ENCODE data around the gene SNAPC3. TPM values are rescaled to one million over a fixed set of nuclear protein-coding genes. Genes with fewer than 3 reads are reported as not detected.
A peak's percentile ranks its signal among the peaks of the same experiment; 100 is the strongest.
"Not testable (repeated sequence)": the region's sequence is repeated elsewhere in the genome, so short reads cannot be mapped to it uniquely, and the experiment has no call there.

Gene SNAPC3
- total RNA-seq, 2 experiments from 2014 or later: 28.0 to 31.5 TPM

GRCh38 chr9:15392363-15392762 lies 30.3 kb upstream of the SNAPC3 start:
- CTCF ChIA-PET: interaction anchor here (0.9 kb wide), 1 partner anchor 10 kb away, joined by 3 read pairs; no protein-coding TSS in a partner anchor

GRCh38 chr9:15400281-15400941 lies 22.3 kb upstream of the SNAPC3 start:
- H3K27ac Mint-ChIP-seq: no peak overlapping the region
- ChIA-PET POLR2A (no interaction called here), CTCF (interaction anchor here (1.1 to 1.5 kb wide), 2 partner anchors 13 to 207 kb away, joined by 3 read pairs; no protein-coding TSS in a partner anchor)
- peaks cover 12% of the 10 kb centered on the region for H3K9me3 Mint-ChIP-seq
- no peak overlapping the region for H3K4me3 Mint-ChIP-seq
- no peaks in the 10 kb centered on the region for H3K27me3 Mint-ChIP-seq
- DNase-seq: no peak
- H3K36me3 Mint-ChIP-seq (ENCODE audit: low read depth): no peaks in the 10 kb centered on the region
- H3K4me1 Mint-ChIP-seq: peaks cover 3% of the 10 kb centered on the region

More at GRCh38 chr9:15392363-15392762, 30.3 kb upstream of the SNAPC3 start:
- POLR2A ChIA-PET: no interaction called here
- H3K27me3 Mint-ChIP-seq: no peaks in the 10 kb centered on the region
- H3K4me3 Mint-ChIP-seq: no peak overlapping the region
- no peaks in the 10 kb centered on the region for H3K9me3 Mint-ChIP-seq
- no peak overlapping the region for H3K27ac Mint-ChIP-seq
- no peaks in the 10 kb centered on the region for H3K36me3 Mint-ChIP-seq (ENCODE audit: low read depth)
- DNase-seq: no peak
- H3K4me1 Mint-ChIP-seq: no peaks in the 10 kb centered on the region

GRCh38 chr9:15401266-15401665 lies 21.4 kb upstream of the SNAPC3 start:
- no peak overlapping the region for H3K4me3 Mint-ChIP-seq
- ChIA-PET POLR2A (no interaction called here), CTCF (interaction anchor here (1.5 kb wide), 1 partner anchor 14 kb away, joined by 3 read pairs; no protein-coding TSS in a partner anchor)
- no peaks in the 10 kb centered on the region for H3K27me3 Mint-ChIP-seq
- H3K4me1 Mint-ChIP-seq: peaks cover 3% of the 10 kb centered on the region
- no peak overlapping the region for H3K27ac Mint-ChIP-seq
- no peak for DNase-seq
- H3K9me3 Mint-ChIP-seq: peaks cover 14% of the 10 kb centered on the region
- no peaks in the 10 kb centered on the region for H3K36me3 Mint-ChIP-seq (ENCODE audit: low read depth)

GRCh38 chr9:15403155-15403554 lies 19.5 kb upstream of the SNAPC3 start:
- Mint-ChIP-seq H3K9me3 (peaks cover 14% of the 10 kb centered on the region), H3K4me1 (peaks cover 3% of the 10 kb centered on the region), H3K27ac (no peak overlapping the region), H3K36me3 (ENCODE audit: low read depth) (no peaks in the 10 kb centered on the region), H3K4me3 (no peak overlapping the region), H3K27me3 (no peaks in the 10 kb centered on the region)
- DNase-seq: peak; percentile 16
- CTCF ChIA-PET: no interaction called here
- POLR2A ChIA-PET: no interaction called here

GRCh38 chr9:15404171-15404570 lies 18.5 kb upstream of the SNAPC3 start:
- ChIA-PET POLR2A (no interaction called here), CTCF (no interaction called here)
- H3K4me3 Mint-ChIP-seq: no peak overlapping the region
- peaks cover 3% of the 10 kb centered on the region for H3K4me1 Mint-ChIP-seq
- no peak for DNase-seq
- no peaks in the 10 kb centered on the region for H3K27me3 Mint-ChIP-seq
- no peaks in the 10 kb centered on the region for H3K36me3 Mint-ChIP-seq (ENCODE audit: low read depth)
- peaks cover 14% of the 10 kb centered on the region for H3K9me3 Mint-ChIP-seq
- H3K27ac Mint-ChIP-seq: no peak overlapping the region

- peaks cover 6% of the 10 kb centered on the region for H3K27me3 Mint-ChIP-seq
- H3K27ac Mint-ChIP-seq: no peak overlapping the region
- H3K36me3 Mint-ChIP-seq (ENCODE audit: low read depth): no peaks in the 10 kb centered on the region
- H3K4me1 Mint-ChIP-seq: peaks cover 3% of the 10 kb centered on the region
- POLR2A ChIA-PET: no interaction called here
- peak; percentile 57 for DNase-seq
- CTCF ChIA-PET: no interaction called here
- no peaks in the 10 kb centered on the region for H3K9me3 Mint-ChIP-seq
- no peak overlapping the region for H3K4me3 Mint-ChIP-seq
These were observed 5.8 kb upstream of the SNAPC3 start for GRCh38 chr9:15416880-15417279.

GRCh38 chr9:15417626-15418025 lies 5.0 kb upstream of the SNAPC3 start:
- no peak overlapping the region for H3K27ac Mint-ChIP-seq
- H3K27me3 Mint-ChIP-seq: peaks cover 2% of the 10 kb centered on the region
- H3K4me1 Mint-ChIP-seq: peaks cover 9% of the 10 kb centered on the region
- no peak overlapping the region for H3K4me3 Mint-ChIP-seq
- POLR2A ChIA-PET: no interaction called here
- CTCF ChIA-PET: no interaction called here
- H3K36me3 Mint-ChIP-seq (ENCODE audit: low read depth): no peaks in the 10 kb centered on the region
- no peaks in the 10 kb centered on the region for H3K9me3 Mint-ChIP-seq
- DNase-seq: no peak

GRCh38 chr9:15420796-15421195 lies 1.9 kb upstream of the SNAPC3 start:
- Mint-ChIP-seq H3K4me1 (peaks cover 28% of the 10 kb centered on the region), H3K27ac (no peak overlapping the region), H3K36me3 (ENCODE audit: low read depth) (peaks cover 16% of the 10 kb centered on the region), H3K4me3 (no peak overlapping the region), H3K9me3 (no peaks in the 10 kb centered on the region), H3K27me3 (peaks cover 2% of the 10 kb centered on the region)
- no peak for DNase-seq
- ChIA-PET CTCF (no interaction called here), POLR2A (no interaction called here)

- CTCF ChIA-PET: interaction anchor here (0.8 kb wide), 1 partner anchor 8 kb away, joined by 3 read pairs; no protein-coding TSS in a partner anchor
- Mint-ChIP-seq H3K4me3 (no peak overlapping the region), H3K27ac (no peak overlapping the region), H3K27me3 (peaks cover 2% of the 10 kb centered on the region), H3K4me1 (peaks cover 33% of the 10 kb centered on the region), H3K9me3 (no peaks in the 10 kb centered on the region), H3K36me3 (ENCODE audit: low read depth) (peaks cover 22% of the 10 kb centered on the region)
- no peak for DNase-seq
- POLR2A ChIA-PET: no interaction called here
These were observed 1.1 kb upstream of the SNAPC3 start for GRCh38 chr9:15421532-15421931.

- CTCF ChIA-PET: interaction anchor here (0.8 to 1.9 kb wide), 2 partner anchors 9 to 89 kb away, joined by 3 to 4 read pairs; partner anchors contain the start of gene PSIP1
- DNase-seq: no peak
- POLR2A ChIA-PET: no interaction called here
- peaks cover 2% of the 10 kb centered on the region for H3K27me3 Mint-ChIP-seq
- H3K4me1 Mint-ChIP-seq: peaks cover 38% of the 10 kb centered on the region
- peaks cover 25% of the 10 kb centered on the region for H3K36me3 Mint-ChIP-seq (ENCODE audit: low read depth)
- peak overlapping the region; percentile 94 for H3K4me3 Mint-ChIP-seq
- H3K27ac Mint-ChIP-seq: peak overlapping the region; percentile 93
- no peaks in the 10 kb centered on the region for H3K9me3 Mint-ChIP-seq
These were observed 695 bp upstream of the SNAPC3 start for GRCh38 chr9:15421990-15422371.

GRCh38 chr9:15423231-15423985 lies 732 bp downstream of the SNAPC3 start:
- peaks cover 32% of the 10 kb centered on the region for H3K36me3 Mint-ChIP-seq (ENCODE audit: low read depth)
- peaks cover 45% of the 10 kb centered on the region for H3K4me1 Mint-ChIP-seq
- CTCF ChIA-PET: interaction anchor here (0.7 to 1.9 kb wide), 4 partner anchors 9 to 110 kb away, joined by 3 to 4 read pairs (median 4); partner anchors contain the start of gene PSIP1
- H3K27ac Mint-ChIP-seq: peak overlapping the region; percentile 93
- DNase-seq: peak; percentile 30
- H3K27me3 Mint-ChIP-seq: peaks cover 2% of the 10 kb centered on the region
- H3K9me3 Mint-ChIP-seq: no peaks in the 10 kb centered on the region
- H3K4me3 Mint-ChIP-seq: peak overlapping the region; percentile 94
- POLR2A ChIA-PET: no interaction called here

GRCh38 chr9:15426019-15426418 lies 3.3 kb downstream of the SNAPC3 start:
- no peak for DNase-seq
- ChIA-PET POLR2A (no interaction called here), CTCF (interaction anchor here (0.8 kb wide), 1 partner anchor 108 kb away, joined by 5 read pairs; no protein-coding TSS in a partner anchor)
- Mint-ChIP-seq H3K27ac (no peak overlapping the region), H3K27me3 (no peaks in the 10 kb centered on the region), H3K4me3 (no peak overlapping the region), H3K9me3 (no peaks in the 10 kb centered on the region), H3K4me1 (peaks cover 63% of the 10 kb centered on the region), H3K36me3 (ENCODE audit: low read depth) (peaks cover 45% of the 10 kb centered on the region)

- H3K9me3 Mint-ChIP-seq, H3K27ac Mint-ChIP-seq, CTCF ChIA-PET, POLR2A ChIA-PET, H3K27me3 Mint-ChIP-seq, H3K4me3 Mint-ChIP-seq, DNase-seq: not testable (repeated sequence)
- H3K4me1 Mint-ChIP-seq: peaks cover 60% of the 10 kb centered on the region
- H3K36me3 Mint-ChIP-seq (ENCODE audit: low read depth): peaks cover 51% of the 10 kb centered on the region
These were observed 5.0 kb downstream of the SNAPC3 start for GRCh38 chr9:15427702-15428101.
